H9 (cell line): ENCODE data around the gene TRPC6. TPM values are rescaled to one million over a fixed set of nuclear protein-coding genes. Genes with fewer than 3 reads are reported as not detected.

Experiments used
- DNase-seq: peaks from one replicate; pipeline ENCODE4 v3.0.0-alpha.2; 2017
- H2AFZ ChIP-seq: one replicate; pipeline ENCODE4 v1.6.1; 2013; ENCODE audit warnings: mild to moderate bottlenecking, low read length, control low read depth, moderate library complexity
- H2AK5ac ChIP-seq: 2 replicates; pipeline ENCODE4 v1.6.1; 2013; ENCODE audit warnings: low read length, control low read depth, mixed read lengths; ENCODE audit not compliant: insufficient read length
- H2BK120ac ChIP-seq: one replicate; pipeline ENCODE4 v1.6.1; 2013; ENCODE audit warnings: low read depth, mild to moderate bottlenecking, low read length, control low read depth, inconsistent platforms; ENCODE audit not compliant: poor library complexity, severe bottlenecking
- H2BK12ac ChIP-seq: 2 replicates; pipeline ENCODE4 v1.6.1; 2013; ENCODE audit warnings: low read length, control low read depth, mixed read lengths, low read depth; ENCODE audit not compliant: insufficient read length
- H2BK15ac ChIP-seq: 2 replicates; pipeline ENCODE4 v1.6.1; 2013; ENCODE audit warnings: low read depth, low read length, control low read depth
- H2BK20ac ChIP-seq: one replicate; pipeline ENCODE4 v1.6.1; 2013; ENCODE audit warnings: low read depth, mild to moderate bottlenecking, low read length, control low read depth, inconsistent platforms; ENCODE audit not compliant: poor library complexity, severe bottlenecking
- H2BK5ac ChIP-seq: 2 replicates; pipeline ENCODE4 v1.6.1; 2013; ENCODE audit warnings: low read length, control low read depth, mixed read lengths; ENCODE audit not compliant: insufficient read length
- H3K14ac ChIP-seq: 2 replicates; pipeline ENCODE4 v1.6.1; 2013; ENCODE audit warnings: low read length, control low read depth; ENCODE audit not compliant: insufficient read depth
- H3K18ac ChIP-seq: 2 replicates; pipeline ENCODE4 v1.6.1; 2013; ENCODE audit warnings: low read depth, mild to moderate bottlenecking, mixed read lengths, low read length, control low read depth; ENCODE audit not compliant: insufficient read length
- H3K23ac ChIP-seq: 2 replicates; pipeline ENCODE4 v1.6.1; 2013; ENCODE audit warnings: low read length, control low read depth, mixed read lengths, low read depth; ENCODE audit not compliant: insufficient read length
- H3K23me2 ChIP-seq: 2 replicates; pipeline ENCODE4 v1.6.1; 2013; ENCODE audit warnings: low read depth, mild to moderate bottlenecking, mixed read lengths, low read length, control low read depth; ENCODE audit not compliant: insufficient read length, poor library complexity, severe bottlenecking
- H3K27ac ChIP-seq: 2 replicates; pipeline ENCODE4 v1.5.1; 2013; ENCODE audit warnings: low read length, control low read depth, mixed read lengths, low read depth; ENCODE audit not compliant: insufficient read length
- H3K27me3 ChIP-seq: 2 replicates; pipeline ENCODE4 v1.6.1; 2013; ENCODE audit warnings: low read length, control low read depth, inconsistent platforms; ENCODE audit not compliant: insufficient read depth
- H3K4ac ChIP-seq: 2 replicates; pipeline ENCODE4 v1.6.1; 2013; ENCODE audit warnings: low read depth, mild to moderate bottlenecking, control low read depth, inconsistent platforms, low read length, moderate library complexity
- H3K4me1 ChIP-seq: 2 replicates; pipeline ENCODE4 v1.6.1; 2013; ENCODE audit warnings: low read length, control low read depth, inconsistent platforms; ENCODE audit not compliant: insufficient read depth
- H3K4me2 ChIP-seq: 2 replicates; pipeline ENCODE4 v1.6.1; 2013; ENCODE audit warnings: low read length, control low read depth, mixed read lengths; ENCODE audit not compliant: insufficient read length, insufficient read depth
- H3K56ac ChIP-seq: 2 replicates; pipeline ENCODE4 v1.6.1; 2013; ENCODE audit warnings: low read depth, mild to moderate bottlenecking, mixed read lengths, low read length, control low read depth; ENCODE audit not compliant: insufficient read length
- H3K79me1 ChIP-seq: 2 replicates; pipeline ENCODE4 v1.6.1; 2013; ENCODE audit warnings: low read depth, mild to moderate bottlenecking, moderate library complexity, low read length, control low read depth, inconsistent platforms; ENCODE audit not compliant: insufficient read depth, poor library complexity, severe bottlenecking
- H3K79me2 ChIP-seq: 2 replicates; pipeline ENCODE4 v1.6.1; 2013; ENCODE audit warnings: low read length, control low read depth, inconsistent platforms; ENCODE audit not compliant: insufficient read depth
- H3K9ac ChIP-seq: 2 replicates; pipeline ENCODE4 v1.6.1; 2013; ENCODE audit warnings: low read length, control low read depth, mixed read lengths; ENCODE audit not compliant: insufficient read length; ENCODE audit errors: extremely low read depth
- H3K9me3 ChIP-seq: one replicate; pipeline ENCODE4 v1.6.1; 2013; ENCODE audit warnings: low read depth, low read length, inconsistent platforms; ENCODE audit not compliant: control insufficient read depth
- H3T11ph ChIP-seq: one replicate; pipeline ENCODE4 v1.6.1; 2013; ENCODE audit warnings: mild to moderate bottlenecking, low read length, control low read depth, inconsistent platforms
- H4K20me1 ChIP-seq: one replicate; pipeline ENCODE4 v1.6.1; 2013; ENCODE audit not compliant: control insufficient read depth, insufficient read length, insufficient read depth
- H4K5ac ChIP-seq: 2 replicates; pipeline ENCODE4 v1.6.1; 2013; ENCODE audit warnings: low read depth, mild to moderate bottlenecking, mixed read lengths, low read length, control low read depth; ENCODE audit not compliant: insufficient read length
- H4K8ac ChIP-seq: replicated peaks from 2 replicates; pipeline ENCODE4 v1.6.1; 2013; ENCODE audit warnings: low read length, control low read depth, mixed read lengths, low read depth; ENCODE audit not compliant: insufficient read length
- H4K91ac ChIP-seq: 2 replicates; pipeline ENCODE4 v1.6.1; 2013; ENCODE audit warnings: low read depth, mild to moderate bottlenecking, moderate library complexity, mixed read lengths, low read length, control low read depth; ENCODE audit not compliant: insufficient read length
- H3K27ac Mint-ChIP-seq, 3 experiments: 2 replicates in 2 of 3; 3 replicates in 1 of 3; pipeline ENCODE4 v1.8.0; 2020 to 2021; ENCODE audit warnings: mixed read lengths in 3 of 3, mild to moderate bottlenecking in 1 of 3, moderate library complexity in 1 of 3
- H3K27me3 Mint-ChIP-seq: 2 replicates; pipeline ENCODE4 v1.8.0; 2021; ENCODE audit warnings: low read depth, mild to moderate bottlenecking, moderate library complexity, mixed read lengths
- H3K36me3 Mint-ChIP-seq, 3 experiments: 2 replicates in 2 of 3; 3 replicates in 1 of 3; pipeline ENCODE4 v1.8.0; 2020 to 2021; ENCODE audit warnings: low read depth in 3 of 3, mixed read lengths in 3 of 3; ENCODE audit not compliant: insufficient read depth in 1 of 3
- H3K4me1 Mint-ChIP-seq, 2 experiments: 2 replicates each; pipeline ENCODE4 v1.8.0; 2020; ENCODE audit warnings: mixed read lengths in 2 of 2
- H3K4me3 Mint-ChIP-seq, 2 experiments: 2 replicates in 1 of 2; 3 replicates in 1 of 2; pipeline ENCODE4 v1.8.0; 2020 to 2021; ENCODE audit warnings: mild to moderate bottlenecking in 2 of 2, mixed read lengths in 2 of 2, moderate library complexity in 1 of 2
- H3K9me3 Mint-ChIP-seq, 2 experiments: 2 replicates in 1 of 2; 3 replicates in 1 of 2; pipeline ENCODE4 v1.8.0; 2020; ENCODE audit warnings: mild to moderate bottlenecking in 2 of 2, mixed read lengths in 2 of 2, moderate library complexity in 1 of 2
- CTCF ChIP-seq: fragments of 200-600 bp; sonication (generic); conservative IDR thresholded peaks from 3 replicates; pipeline ENCODE4 v1.8.0; 2021; ENCODE audit warnings: antibody characterized with exemption, mild to moderate bottlenecking
- WGBS: extraction: QIAGEN DNeasy Blood & Tissue Kit; methylation state at CpG from one replicate; pipeline ENCODE4 v1.1.7; 2013; ENCODE audit warnings: missing lambda C conversion rate, low lambda C conversion rate, mixed read lengths; ENCODE audit not compliant: insufficient read length; ENCODE audit errors: extremely low coverage; 5-methylcytosine and 5-hydroxymethylcytosine counted together
- microRNA-seq: library from miRNA; unstranded; fragments of <30 nt; microRNA quantifications from one replicate; pipeline ENCODE4, GENCODE V29; 2020; ENCODE audit warnings: borderline microRNAs expressed
- total RNA-seq: library from RNA; stranded (reverse); gene quantifications from 2 replicates; pipeline ENCODE4 v1.2.1, GENCODE V29; 2021

The TRPC6 gene
- total RNA-seq, 1 experiment from 2014 or later, result 14.4 TPM

- H2BK12ac ChIP-seq, result no peak overlapping the region
- no peak overlapping the region for H2BK120ac ChIP-seq
- no peaks in the 10 kb centered on the region for H3K27me3 ChIP-seq
- H4K20me1 ChIP-seq, result no peaks in the 10 kb centered on the region
- H3K27me3 Mint-ChIP-seq, result no peaks in the 10 kb centered on the region; the same call in 1 of the 2 replicates
- no peak overlapping the region for H2AK5ac ChIP-seq
- no peak overlapping the region for H4K8ac ChIP-seq
- H3K18ac ChIP-seq, result no peak overlapping the region
- no peak overlapping the region for H2BK15ac ChIP-seq
- no peak overlapping the region for H2BK5ac ChIP-seq
- H3T11ph ChIP-seq, result no peak overlapping the region
- no peaks in the 10 kb centered on the region for H3K4me1 ChIP-seq
- H3K9ac ChIP-seq, result no peak overlapping the region
- H3K36me3 Mint-ChIP-seq, result no peaks in the 10 kb centered on the region
- no peak overlapping the region for H3K4me2 ChIP-seq
- peaks cover 0 to 4% of the 10 kb centered on the region in 2 experiments; a peak in 1 of 5 replicates for H3K9me3 Mint-ChIP-seq
- no peak overlapping the region for H3K4me3 Mint-ChIP-seq
- no peak overlapping the region for H3K14ac ChIP-seq
- no peaks in the 10 kb centered on the region for H3K23me2 ChIP-seq
- no peak overlapping the region for H4K5ac ChIP-seq
- no peaks in the 10 kb centered on the region for H3K79me2 ChIP-seq
- no peak overlapping the region for H3K27ac Mint-ChIP-seq
- TF ChIP-seq CTCF, result no peak
- H3K4ac ChIP-seq, result no peak overlapping the region
- no peaks in the 10 kb centered on the region; a peak in 1 of 4 replicates for H3K4me1 Mint-ChIP-seq
- DNase-seq, result no peak
- H3K56ac ChIP-seq, result no peak overlapping the region
- no peak overlapping the region for H3K23ac ChIP-seq
- H2AFZ ChIP-seq, result no peak overlapping the region
- no CpG with 5 or more reads among the region's 2 CpGs for WGBS
- H4K91ac ChIP-seq, result no peak overlapping the region
- H2BK20ac ChIP-seq, result no peak overlapping the region
- no peaks in the 10 kb centered on the region for H3K9me3 ChIP-seq
- H3K27ac ChIP-seq, result no peak overlapping the region
- H3K79me1 ChIP-seq, result no peaks in the 10 kb centered on the region
Observed at GRCh38 chr11:101407324-101407723, 176.5 kb downstream of the TRPC6 start.

Small RNA genes lying within 50 kb of the gene (microRNA-seq; reads per million reads assigned to microRNA genes)
- gene MIR3920, result not detected
